Stimulated activated CD8-positive, alpha-beta memory T cell treated with anti-CD3 and anti-CD28 coated beads, Interleukin-4, amount 100 ng/mL, for 4 hours (primary cell): Measurements from ENCODE around the gene HK1.

Experiments
- DNase-seq, 2 donors: peaks; one replicate each; pipeline ENCODE4 v3.0.0-alpha.2; 2020; ENCODE audit warnings: low read depth in 2 of 2, low spot score in 1 of 2

HK1 gene

GRCh38 chr10:69372126-69372980, 94.1 kb downstream of the HK1 start:
- no peak for DNase-seq

- no peak for DNase-seq
These were observed 95.9 kb downstream of the HK1 start for GRCh38 chr10:69374242-69374641.

- DNase-seq, result no peak
These were observed 96.6 kb downstream of the HK1 start for GRCh38 chr10:69374931-69375306.

- DNase-seq, result no peak
These were observed 97.2 kb downstream of the HK1 start for GRCh38 chr10:69375307-69376151.

- DNase-seq, result no peak
These were observed 98.4 kb downstream of the HK1 start for GRCh38 chr10:69376662-69377061.

GRCh38 chr10:69377191-69377590, 98.9 kb downstream of the HK1 start:
- no peak for DNase-seq

- no peak for DNase-seq
These were observed 99.6 kb downstream of the HK1 start for GRCh38 chr10:69377933-69378332.

- DNase-seq, result no peak
These were observed 101.5 kb downstream of the HK1 start for GRCh38 chr10:69379800-69380199.

- no peak for DNase-seq
These were observed 104.3 kb downstream of the HK1 start for GRCh38 chr10:69382382-69383117.

GRCh38 chr10:69383558-69383957, 105.3 kb downstream of the HK1 start:
- DNase-seq, result no peak

GRCh38 chr10:69384320-69384719, 106.0 kb downstream of the HK1 start:
- DNase-seq, result no peak

- no peak for DNase-seq
These were observed 107.4 kb downstream of the HK1 start for GRCh38 chr10:69385454-69386350.

GRCh38 chr10:69387500-69387899, 109.2 kb downstream of the HK1 start:
- no peak for DNase-seq

GRCh38 chr10:69388488-69388887, 110.2 kb downstream of the HK1 start:
- DNase-seq, result no peak

- no peak for DNase-seq
These were observed 111.7 kb downstream of the HK1 start for GRCh38 chr10:69389827-69390490.

GRCh38 chr10:69391158-69391557, 112.9 kb downstream of the HK1 start:
- DNase-seq, result no peak

GRCh38 chr10:69392481-69393000, 114.2 kb downstream of the HK1 start:
- DNase-seq, result peak; percentile 59 to 68

- DNase-seq, result no peak
These were observed 115.7 kb downstream of the HK1 start for GRCh38 chr10:69394020-69394419.

- DNase-seq, result no peak
These were observed 119.7 kb downstream of the HK1 start for GRCh38 chr10:69397972-69398371.

- no peak for DNase-seq
These were observed 120.2 kb downstream of the HK1 start for GRCh38 chr10:69398466-69398865.
